MM.1S (cell line): Measurements from ENCODE around the gene HYDIN.

ENCODE experiments used
- CTCF ChIP-seq: fragments of 300-600 bp; sonication (generic); IDR thresholded peaks from 2 replicates; pipeline ENCODE4 v1.5.1; 2016; ENCODE audit warnings: antibody characterized with exemption, low read length, mixed read lengths
- EZH2 ChIP-seq: fragments of 300-600 bp; sonication (generic); optimal IDR thresholded peaks from 2 replicates; pipeline ENCODE3; 2017; ENCODE audit warnings: low read depth, mild to moderate bottlenecking, antibody characterized with exemption, low read length, mixed read lengths
- EZH2phosphoT487 ChIP-seq: fragments of 300-600 bp; sonication (generic); IDR thresholded peaks from 2 replicates; pipeline ENCODE4 v1.6.1; 2018; ENCODE audit warnings: antibody characterized with exemption, low read length

- TF ChIP-seq EZH2 (no peak), CTCF (no peak), EZH2phosphoT487 (no peak)
Observed at GRCh38 chr16:71247478-71247877, 17.0 kb upstream of the HYDIN start.
